NB4 (cell line): Measurements from ENCODE around the gene TXNL1.
A peak's percentile ranks its signal among the peaks of the same experiment; 100 is the strongest.
"Not testable (repeated sequence)": the region's sequence is repeated elsewhere in the genome, so short reads cannot be mapped to it uniquely, and the experiment has no call there.

Experiments used
- DNase-seq: peaks from one replicate; pipeline ENCODE4 v3.0.0; 2010; ENCODE audit warnings: low read depth
- H3K4me3 ChIP-seq: one replicate; pipeline ENCODE4 v1.5.1; 2011; ENCODE audit warnings: mild to moderate bottlenecking, low read depth, low read length, moderate library complexity
- MAX ChIP-seq: IDR thresholded peaks from 2 replicates; pipeline ENCODE4 v1.6.1; 2011; ENCODE audit warnings: low read depth, low read length
- MYC ChIP-seq: IDR thresholded peaks from 2 replicates; pipeline ENCODE4 v1.6.1; 2011; ENCODE audit warnings: low read depth, low read length
- POLR2A ChIP-seq: IDR thresholded peaks from 2 replicates; pipeline ENCODE4 v1.6.1; 2011; ENCODE audit warnings: mild to moderate bottlenecking; ENCODE audit not compliant: insufficient read length; ENCODE audit errors: extremely low read depth
- TF ChIP-seq, protein P1 (sequence below): IDR thresholded peaks from one replicate; pipeline ENCODE4 v1.5.1; 2012; ENCODE audit warnings: low read depth, low read length

TXNL1 gene

DNA sequence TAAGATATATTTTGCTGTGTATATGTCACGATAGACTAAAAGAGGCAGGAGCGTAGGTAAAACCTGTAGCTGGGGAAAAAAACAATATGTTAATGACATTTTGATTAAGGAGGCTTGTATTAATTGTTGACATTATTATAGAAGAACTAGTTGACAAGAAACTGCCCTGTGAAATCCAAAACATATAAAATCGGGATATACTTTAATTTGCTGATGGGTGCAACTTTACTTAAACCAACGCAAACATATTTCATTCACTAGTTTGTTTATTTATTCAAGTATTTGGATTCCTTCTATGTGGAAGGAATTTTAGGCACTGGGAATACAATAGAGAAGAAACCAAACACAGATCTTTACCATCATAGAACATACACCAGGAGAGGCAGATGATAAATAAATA lies 20.7 kb upstream of the TXNL1 start:
- TF ChIP-seq MYC, result no peak
- no peak for TF ChIP-seq MAX
- TF ChIP-seq, protein P1, sequence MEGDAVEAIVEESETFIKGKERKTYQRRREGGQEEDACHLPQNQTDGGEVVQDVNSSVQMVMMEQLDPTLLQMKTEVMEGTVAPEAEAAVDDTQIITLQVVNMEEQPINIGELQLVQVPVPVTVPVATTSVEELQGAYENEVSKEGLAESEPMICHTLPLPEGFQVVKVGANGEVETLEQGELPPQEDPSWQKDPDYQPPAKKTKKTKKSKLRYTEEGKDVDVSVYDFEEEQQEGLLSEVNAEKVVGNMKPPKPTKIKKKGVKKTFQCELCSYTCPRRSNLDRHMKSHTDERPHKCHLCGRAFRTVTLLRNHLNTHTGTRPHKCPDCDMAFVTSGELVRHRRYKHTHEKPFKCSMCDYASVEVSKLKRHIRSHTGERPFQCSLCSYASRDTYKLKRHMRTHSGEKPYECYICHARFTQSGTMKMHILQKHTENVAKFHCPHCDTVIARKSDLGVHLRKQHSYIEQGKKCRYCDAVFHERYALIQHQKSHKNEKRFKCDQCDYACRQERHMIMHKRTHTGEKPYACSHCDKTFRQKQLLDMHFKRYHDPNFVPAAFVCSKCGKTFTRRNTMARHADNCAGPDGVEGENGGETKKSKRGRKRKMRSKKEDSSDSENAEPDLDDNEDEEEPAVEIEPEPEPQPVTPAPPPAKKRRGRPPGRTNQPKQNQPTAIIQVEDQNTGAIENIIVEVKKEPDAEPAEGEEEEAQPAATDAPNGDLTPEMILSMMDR, result no peak
- no peak for TF ChIP-seq POLR2A
- no peak overlapping the region for H3K4me3 ChIP-seq
- no peak for DNase-seq

GRCh38 chr18:56658261-56658660 lies 19.9 kb upstream of the TXNL1 start:
- no peak for DNase-seq
- TF ChIP-seq, protein P1, result no peak
- TF ChIP-seq MYC, result no peak
- TF ChIP-seq MAX, result no peak
- no peak for TF ChIP-seq POLR2A
- no peak overlapping the region for H3K4me3 ChIP-seq

DNA sequence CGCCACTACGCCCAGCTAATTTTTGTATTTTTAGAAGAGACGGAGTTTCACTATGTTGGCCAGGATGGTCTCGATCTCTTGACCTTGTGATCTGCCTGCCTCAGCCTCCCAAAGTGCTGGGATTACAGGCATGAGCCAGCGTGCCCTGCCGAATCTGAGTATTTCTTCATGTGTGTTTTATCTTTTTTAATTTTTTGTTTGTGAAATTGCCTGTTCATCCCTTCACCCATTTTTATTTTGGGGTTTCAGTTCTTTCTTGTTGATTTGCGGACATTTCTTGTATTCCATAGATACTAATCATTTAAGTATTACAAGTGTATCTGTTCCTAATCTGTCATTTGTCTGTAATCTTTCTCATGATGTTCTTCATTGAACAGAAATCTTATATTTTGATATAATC lies 15.9 kb upstream of the TXNL1 start:
- H3K4me3 ChIP-seq, DNase-seq: not testable (repeated sequence)

GRCh38 chr18:56652802-56653201 lies 14.4 kb upstream of the TXNL1 start:
- TF ChIP-seq MAX (no peak), MYC (no peak), POLR2A (no peak)
- TF ChIP-seq, protein P1, result no peak
- H3K4me3 ChIP-seq, result peak overlapping the region; percentile 76
- DNase-seq, result no peak

- H3K4me3 ChIP-seq, result peak overlapping the region; percentile 76
- TF ChIP-seq MAX (no peak), MYC (no peak), POLR2A (no peak)
- TF ChIP-seq, protein P1, result no peak
- DNase-seq, result no peak
Measured at GRCh38 chr18:56651771-56652092, 13.3 kb upstream of the TXNL1 start.

DNA sequence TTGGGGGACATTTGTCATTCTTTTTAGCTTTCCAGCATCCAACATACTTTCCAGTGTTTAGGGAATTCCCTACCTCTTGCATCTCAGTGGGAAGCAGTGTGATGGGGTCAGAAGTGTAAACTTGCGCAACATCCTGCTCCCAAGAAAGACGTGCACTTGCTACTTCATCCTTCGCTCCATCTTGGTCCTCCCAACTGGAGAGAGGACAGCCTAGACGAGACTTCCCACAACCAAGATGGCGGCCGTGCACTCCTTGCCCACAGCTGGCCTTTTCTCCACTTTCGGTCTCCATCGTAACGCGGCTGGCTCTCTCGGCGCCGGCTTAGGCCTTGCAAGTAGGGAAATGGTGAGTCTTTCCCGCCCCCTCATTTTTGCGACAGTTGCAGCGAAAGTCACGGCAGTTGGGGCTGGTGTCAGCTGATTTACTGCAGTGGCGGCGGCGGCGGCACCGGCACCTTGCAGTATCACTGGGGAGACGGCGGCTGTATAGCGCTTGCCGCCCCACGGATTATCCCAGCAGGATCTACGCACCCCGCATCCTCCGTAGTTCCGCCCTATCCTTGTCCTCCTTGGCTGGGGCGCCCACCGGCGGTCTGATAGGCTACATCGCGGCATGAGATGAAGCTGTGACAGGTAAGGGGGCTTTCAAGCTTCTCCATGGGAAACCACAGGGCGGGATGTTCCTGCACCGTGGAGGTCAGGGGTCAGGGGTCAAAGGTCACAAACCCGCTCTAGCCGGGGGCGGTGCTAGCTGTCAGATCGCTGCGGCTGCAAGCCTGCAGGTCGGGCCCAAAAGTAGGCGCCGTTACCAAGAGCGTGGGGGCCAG lies 12.8 kb upstream of the TXNL1 start, which contains the start of gene WDR7:
Gene WDR7 (plus strand): TSS at position 416 of the 827 bp plus-strand sequence. CDS start 21,157 bp downstream, outside the sequence.
- DNase-seq, result peak; percentile 97
- TF ChIP-seq MAX (no peak), POLR2A (no peak), MYC (peak; percentile 62)
- TF ChIP-seq, protein P1, result no peak

More for the DNA sequence above, 12.8 kb upstream of the TXNL1 start, which contains the start of gene WDR7:
- peak within 1 kb of the TSS; percentile 76 for H3K4me3 ChIP-seq
